Measurements from ENCODE around the gene ESYT3. TPM values are rescaled to one million over a fixed set of nuclear protein-coding genes. Genes with fewer than 3 reads are reported as not detected.

The ESYT3 gene
- total and polyA plus RNA-seq, 2 of the 8 experiments (the other 6 are each of a cell fraction or from before 2014, with no cell fraction given): 4.4 to 7.3 TPM

- Histone ChIP-seq H2BK20ac (ENCODE audit: low read length) (no peak overlapping the region), H2BK15ac (ENCODE audit: low read length) (no peak overlapping the region), H4K8ac (ENCODE audit: extremely low read depth, insufficient read depth, low read length) (no peak overlapping the region), H3K56ac (replicated peaks; ENCODE audit: insufficient read length, low read depth, low read length) (no peak overlapping the region), H3K4me2 (ENCODE audit: insufficient read depth in 1 of 2, low read depth in 2 of 2, low read length in 2 of 2) (no peak overlapping the region), H3K4me3 (ENCODE audit: extremely low read depth in 1 of 4, insufficient read depth in 2 of 4, low read depth in 3 of 4, low read length in 4 of 4) (no peak overlapping the region), H3K4me1 (replicated peaks in 1 of 4; ENCODE audit: control insufficient read depth in 3 of 4, insufficient read depth in 4 of 4, low read length in 3 of 4) (peaks cover 0 to 2% (median 0%) of the 10 kb centered on the region in 4 experiments; a peak in 1 of 7 replicates), H4K5ac (ENCODE audit: insufficient read length, low read depth, low read length) (no peak overlapping the region), H2AFZ (ENCODE audit: low read length) (no peak overlapping the region), H3K79me1 (ENCODE audit: low read depth, low read length) (no peaks in the 10 kb centered on the region), H3K4ac (replicated peaks; ENCODE audit: insufficient read length, low read depth, low read length) (no peak overlapping the region), H4K91ac (replicated peaks; ENCODE audit: insufficient read length, low read length) (no peak overlapping the region), H3K79me2 (ENCODE audit: control insufficient read depth in 1 of 2, insufficient read depth in 2 of 2, low read length in 2 of 2) (no peaks in the 10 kb centered on the region), H3K27ac (ENCODE audit: low read depth, low read length) (no peak overlapping the region), H3K23ac (ENCODE audit: insufficient read length) (no peak overlapping the region), H3K9me3 (ENCODE audit: insufficient read depth in 2 of 2, low read depth in 1 of 2, low read length in 1 of 2) (no peaks in the 10 kb centered on the region), H3K27me3 (replicated peaks in 1 of 4; ENCODE audit: control insufficient read depth in 3 of 4, extremely low read depth in 1 of 4, insufficient read depth in 3 of 4, low read length in 3 of 4) (peaks cover 0 to 1% (median 0%) of the 10 kb centered on the region in 4 experiments; a peak in 1 of 7 replicates), H2BK12ac (ENCODE audit: low read depth, low read length) (no peak overlapping the region), H2AK5ac (ENCODE audit: low read depth, low read length) (no peak overlapping the region), H2BK120ac (replicated peaks; ENCODE audit: low read depth, low read length) (no peak overlapping the region), H3K36me3 (ENCODE audit: control insufficient read depth in 2 of 4, insufficient read depth in 4 of 4, low read length in 3 of 4) (no peaks in the 10 kb centered on the region; a peak in 2 of 8 replicates), H3K9ac (replicated peaks in 1 of 4; ENCODE audit: extremely low read depth in 1 of 4, low read depth in 3 of 4, low read length in 3 of 4) (no peak overlapping the region), H4K20me1 (replicated peaks in 1 of 2; ENCODE audit: control insufficient read depth in 1 of 2, insufficient read depth in 2 of 2, low read length in 2 of 2) (no peaks in the 10 kb centered on the region), H3K18ac (ENCODE audit: extremely low read depth, low read length) (no peak overlapping the region), H2BK5ac (ENCODE audit: low read depth, low read length) (no peak overlapping the region), H3K23me2 (ENCODE audit: low read depth, low read length) (no peaks in the 10 kb centered on the region), H3K14ac (ENCODE audit: insufficient read length) (no peak overlapping the region)
- TF ChIP-seq ASH2L (IDR thresholded peaks at IDR 0.05; ENCODE audit: low read length) (no peak), MAFK (IDR thresholded peaks at IDR 0.05; ENCODE audit: low read depth, low read length) (no peak)
- no peak for DNase-seq (ENCODE audit: low read depth in 1 of 2, low spot score in 2 of 2)
- ChIA-PET POLR2A (ENCODE audit: partially characterized antibody) (no interaction called here), CTCF (ENCODE audit: partially characterized antibody) (interaction anchor here (0.5 to 4.3 kb wide), 10 partner anchors 9 to 1458 kb away, joined by 3 to 33 read pairs (median 5); partner anchors contain the start of gene CEP70)
- FAIRE-seq: no peak
- WGBS, 2 experiments (ENCODE audit: extremely low coverage in 1 of 2, insufficient coverage in 1 of 2, insufficient read length in 1 of 2, insufficient replicate concordance in 2 of 2, low coverage in 1 of 2, low lambda C conversion rate in 2 of 2, missing lambda C conversion rate in 1 of 2): 90% methylated on average over 3 of the region's 3 CpGs; no CpG with 5 or more reads in 1 of the 2 experiments
These were observed 43.4 kb downstream of the ESYT3 start for GRCh38 chr3:138477801-138478200.

All from H1 (cell line).